Endometrial microvascular endothelial cells (primary cell): Measurements from ENCODE around the gene PRCP. TPM values are rescaled to one million over a fixed set of nuclear protein-coding genes. Genes with fewer than 3 reads are reported as not detected.

Source experiments
- in situ Hi-C: cut with HindIII; loops from 2 replicates; pipeline ENCODE4 v1.10.0; 2017; ENCODE audit warnings: low sequenced_read_pairs, low pct_unique_long_range_greater_than_20kb; ENCODE audit errors: inconsistent ontology term
- total RNA-seq: library from RNA; depleted of rRNA; stranded (reverse); fragments of >200 nt; gene quantifications from one replicate; pipeline ENCODE4 v1.2.3, GENCODE V29; 2015; ENCODE audit errors: inconsistent ontology term

PRCP gene
- total RNA-seq, 1 donor from 2014 or later: 55.9 TPM

DNA sequence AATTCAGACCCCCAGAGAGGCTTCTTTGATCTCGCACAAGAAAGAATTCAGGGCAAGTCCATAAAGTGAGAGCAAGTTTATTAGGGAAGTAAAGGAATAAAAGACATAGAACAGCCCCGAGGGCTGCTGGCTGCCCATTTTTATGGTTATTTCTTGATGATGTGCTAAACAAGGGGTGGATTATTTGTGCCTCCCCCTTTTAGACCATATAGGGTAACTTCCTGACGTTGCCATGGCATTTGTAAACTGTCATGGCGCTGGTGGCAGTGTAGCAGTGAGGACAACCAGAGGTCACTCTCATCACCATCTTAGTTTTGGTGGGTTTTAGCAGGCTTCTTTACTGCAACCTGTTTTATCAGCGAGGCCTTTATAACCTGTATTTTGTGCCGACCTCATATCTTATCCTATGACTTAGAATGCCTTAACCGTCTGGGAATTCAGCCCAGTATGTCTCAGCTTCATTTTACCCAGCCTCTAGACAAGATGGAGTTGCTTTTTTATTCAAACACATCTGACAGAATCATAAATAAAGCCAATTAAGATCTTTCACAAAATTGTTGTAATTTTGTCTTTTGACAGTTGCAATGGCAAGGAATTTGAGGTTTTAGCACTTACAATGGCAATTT is 8.9 kb upstream of the PRCP start:
- in situ Hi-C loops: loop anchor here (25.0 kb wide), 1 partner anchor 253 kb away; the partner anchor contains the start of gene PCF11

DNA sequence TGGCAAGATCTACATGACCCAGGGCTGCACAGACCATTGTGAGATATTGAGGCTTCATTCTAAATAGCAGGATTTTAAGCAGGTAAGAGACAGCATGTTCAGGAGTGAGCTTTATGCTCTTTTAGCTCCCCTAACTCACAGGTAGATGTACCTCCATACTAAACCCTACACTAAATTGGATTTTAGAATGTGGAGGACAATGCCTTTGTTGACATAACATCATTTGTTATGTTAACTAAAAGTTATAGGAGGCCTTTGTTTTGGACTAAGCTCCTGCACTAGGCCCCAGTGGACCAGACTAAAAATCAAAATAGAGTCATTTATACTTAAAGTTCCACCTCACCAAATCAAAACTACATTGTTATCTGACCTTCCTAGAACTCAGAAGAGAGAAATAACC is 8.1 kb upstream of the PRCP start:
- in situ Hi-C loops: loop anchor here (25.0 kb wide), 1 partner anchor 254 kb away; the partner anchor contains the start of gene PCF11

DNA sequence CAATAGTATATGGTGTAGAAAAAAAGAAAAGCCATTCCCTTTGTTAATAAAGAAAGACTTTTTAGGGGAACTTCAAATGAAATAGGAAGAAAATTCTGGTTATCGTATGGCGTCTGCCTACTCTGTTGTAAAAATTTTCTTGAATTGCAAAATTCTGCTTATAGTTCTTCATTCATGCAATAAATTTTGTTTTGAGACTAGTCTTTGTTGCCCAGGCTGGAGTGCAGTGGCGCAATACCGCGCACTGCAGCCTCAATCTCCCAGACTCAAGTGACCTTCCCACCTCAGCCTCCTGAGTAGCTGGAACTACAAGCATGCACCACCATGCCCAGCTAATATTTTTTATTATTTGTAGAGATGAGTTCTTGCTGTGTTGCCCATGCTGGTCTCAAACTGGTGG is 7.1 kb upstream of the PRCP start:
- in situ Hi-C loops: loop anchor here (25.0 kb wide), 1 partner anchor 255 kb away; the partner anchor contains the start of gene PCF11

- in situ Hi-C loops: loop anchor here (25.0 kb wide), 1 partner anchor 255 kb away; the partner anchor contains the start of gene PCF11
Observed at GRCh38 chr11:82906931-82907330, 6.7 kb upstream of the PRCP start.

GRCh38 chr11:82906236-82906635 is 6.0 kb upstream of the PRCP start:
- in situ Hi-C loops: loop anchor here (25.0 kb wide), 1 partner anchor 256 kb away; the partner anchor contains the start of gene PCF11

GRCh38 chr11:82903843-82904586 is 3.8 kb upstream of the PRCP start:
- in situ Hi-C loops: loop anchor here (25.0 kb wide), 1 partner anchor 258 kb away; the partner anchor contains the start of gene PCF11

DNA sequence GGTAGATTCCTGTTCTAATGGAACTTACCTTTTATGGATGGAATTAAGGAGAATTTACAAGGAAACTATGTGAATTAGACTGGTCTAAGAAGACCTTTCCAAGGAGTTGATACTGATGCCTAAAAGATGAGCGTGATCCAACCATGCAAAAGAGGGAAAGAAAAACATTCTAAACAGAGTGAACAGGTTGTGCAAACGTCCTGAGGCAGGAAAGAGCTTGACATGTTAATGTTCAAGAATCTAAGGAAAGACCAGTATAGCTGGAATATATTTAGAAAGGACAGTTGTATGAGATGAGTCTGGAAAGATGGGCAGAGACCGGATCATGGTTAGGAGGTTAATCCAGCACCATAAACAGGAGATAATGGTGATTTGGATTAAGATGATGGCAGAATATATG is 2.6 kb upstream of the PRCP start:
- in situ Hi-C loops: loop anchor here (25.0 kb wide), 1 partner anchor 259 kb away; the partner anchor contains the start of gene PCF11

- in situ Hi-C loops: loop anchor here (25.0 kb wide), 1 partner anchor 260 kb away; the partner anchor contains the start of gene PCF11
Observed at GRCh38 chr11:82901922-82902485, 1.8 kb upstream of the PRCP start.

- in situ Hi-C loops: loop anchor here (25.0 kb wide), 1 partner anchor 261 kb away; the partner anchor contains the start of gene PCF11
Observed at GRCh38 chr11:82901165-82901921, 1.1 kb upstream of the PRCP start, which contains the start of gene DDIAS. Gene DDIAS, plus strand, starts transcription at chr11:82901736. Its CDS starts 13,003 bp downstream, at chr11:82914739.

GRCh38 chr11:82899957-82900276 is 313 bp downstream of the PRCP start:
- in situ Hi-C loops: loop anchor here (25.0 kb wide), 1 partner anchor 262 kb away; the partner anchor contains the start of gene PCF11

DNA sequence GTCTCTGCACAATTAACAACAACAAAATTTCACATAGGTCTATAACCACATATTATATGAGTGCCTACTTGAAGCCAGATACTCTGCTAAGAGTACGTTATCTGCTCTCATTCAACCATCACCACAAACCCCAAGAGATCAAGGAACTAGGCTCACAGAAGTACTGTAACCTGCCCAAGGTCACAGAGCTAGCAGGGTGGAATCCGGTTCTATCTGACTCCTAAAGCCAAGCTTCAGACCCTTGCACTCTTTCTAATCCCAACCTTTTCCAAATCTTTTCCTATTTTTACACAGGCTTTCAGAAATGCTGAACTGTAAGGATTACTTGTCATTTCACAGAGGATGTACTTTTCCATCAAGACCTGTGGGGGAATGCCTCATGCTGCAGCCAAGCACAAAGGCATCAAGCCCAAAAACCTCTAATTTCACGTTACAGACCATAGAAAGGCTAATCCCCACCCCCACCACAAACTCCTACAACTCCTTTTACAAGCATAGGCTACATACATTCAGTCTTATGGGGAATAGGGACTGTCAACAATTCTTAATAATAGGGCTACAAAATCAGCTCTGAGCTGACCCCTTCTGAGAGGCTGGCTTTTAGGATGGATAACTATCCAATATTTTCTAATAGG is 927 bp downstream of the PRCP start:
- in situ Hi-C loops: no loop called here

GRCh38 chr11:82898241-82898640 is 2.0 kb downstream of the PRCP start:
- in situ Hi-C loops: no loop called here

DNA sequence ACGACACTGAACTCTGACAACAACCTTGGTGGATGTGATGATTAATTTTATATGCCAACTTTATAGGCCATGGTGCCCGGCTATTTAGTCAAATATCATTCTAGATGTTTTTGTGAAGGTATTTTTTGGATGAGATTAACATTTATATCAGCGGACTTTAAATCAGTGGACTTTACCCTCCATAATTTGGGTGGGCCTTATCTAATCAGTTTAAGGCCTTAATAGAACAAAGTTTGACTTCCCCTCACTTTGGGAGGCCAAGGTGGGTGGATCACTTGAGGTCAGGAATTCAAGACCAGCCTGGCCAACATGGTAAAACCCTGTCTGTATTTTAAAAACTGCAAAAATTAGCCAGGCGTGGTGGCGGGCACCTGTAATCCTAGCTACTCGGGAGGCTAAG is 4.0 kb downstream of the PRCP start:
- in situ Hi-C loops: no loop called here

DNA sequence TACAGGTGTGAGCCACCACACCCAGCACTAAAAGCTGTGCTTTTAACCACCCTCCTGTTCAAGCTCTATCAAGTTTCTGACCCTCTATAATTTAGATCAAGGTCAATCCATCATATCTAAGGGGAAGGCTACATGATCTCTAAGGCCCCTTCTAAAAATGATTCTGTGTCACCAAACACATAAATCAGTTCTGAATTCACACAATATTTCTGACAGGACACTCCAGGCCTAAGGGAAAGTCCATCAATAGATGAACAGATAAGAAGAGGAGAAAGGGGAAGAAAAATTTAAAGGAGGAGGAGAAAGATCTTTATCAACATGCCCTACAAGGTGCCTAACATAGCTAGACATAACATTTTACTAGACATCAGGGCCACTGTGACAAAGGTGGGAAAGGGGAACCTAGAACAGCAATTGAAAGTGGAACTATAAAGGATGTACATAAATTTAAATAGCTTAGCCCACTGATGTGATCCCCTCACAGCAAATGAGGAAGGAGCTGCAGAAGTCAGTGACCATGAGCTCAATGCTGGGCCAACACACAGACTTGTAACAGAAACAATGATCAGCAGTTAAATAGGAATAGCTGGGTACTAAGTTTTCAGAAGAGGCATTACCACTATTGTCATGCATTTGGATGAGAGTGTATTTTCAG is 4.7 kb downstream of the PRCP start:
- in situ Hi-C loops: no loop called here

- in situ Hi-C loops: no loop called here
Observed at GRCh38 chr11:82892611-82893169, 7.5 kb downstream of the PRCP start.

GRCh38 chr11:82890936-82891335 is 9.3 kb downstream of the PRCP start:
- in situ Hi-C loops: no loop called here

GRCh38 chr11:82890002-82890341 is 10.3 kb downstream of the PRCP start:
- in situ Hi-C loops: no loop called here
